ENCODE measurements around the gene AANAT. TPM values are rescaled to one million over a fixed set of nuclear protein-coding genes. Genes with fewer than 3 reads are reported as not detected.

Gene AANAT
- total RNA-seq, 2 donors from 2014 or later: not detected

DNA sequence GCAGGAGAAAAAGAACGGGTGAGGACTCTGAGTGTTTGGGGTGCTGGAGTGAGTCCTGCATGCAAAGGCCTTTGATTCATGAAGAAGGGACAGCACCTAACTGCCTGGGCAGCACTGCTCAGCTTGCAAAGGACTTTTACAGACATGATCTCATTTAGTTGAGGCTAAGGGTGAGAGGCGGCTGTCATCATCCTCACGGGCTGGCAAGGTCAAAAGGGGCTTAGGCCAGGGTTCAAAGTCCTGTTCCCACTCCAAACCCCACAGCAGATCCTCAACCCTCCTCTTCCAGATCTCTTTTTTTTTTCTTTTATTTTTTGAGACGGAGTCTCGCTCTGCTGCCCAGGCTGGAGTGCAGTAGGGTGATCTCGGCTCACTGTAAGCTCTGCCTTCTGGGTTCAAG is 29.1 kb downstream of the AANAT start:
- H3K4me1 ChIP-seq: peaks cover 0 to 85% of the 10 kb centered on the region in 2 donors
- H3K27ac ChIP-seq: peak overlapping the region in 1 of 2 donors; percentile 94

GRCh38 chr17:76497699-76497978 is 30.2 kb downstream of the AANAT start:
- H3K36me3 ChIP-seq: no peaks in the 10 kb centered on the region
- no peak for DNase-seq (ENCODE audit: low spot score)
- peak overlapping the region in 1 of 2 donors; percentile 18 for H3K4me3 ChIP-seq
- no peaks in the 10 kb centered on the region for H3K27me3 ChIP-seq
- H3K4me1 ChIP-seq: peaks cover 0 to 82% of the 10 kb centered on the region in 2 donors
- TF ChIP-seq, protein P1, sequence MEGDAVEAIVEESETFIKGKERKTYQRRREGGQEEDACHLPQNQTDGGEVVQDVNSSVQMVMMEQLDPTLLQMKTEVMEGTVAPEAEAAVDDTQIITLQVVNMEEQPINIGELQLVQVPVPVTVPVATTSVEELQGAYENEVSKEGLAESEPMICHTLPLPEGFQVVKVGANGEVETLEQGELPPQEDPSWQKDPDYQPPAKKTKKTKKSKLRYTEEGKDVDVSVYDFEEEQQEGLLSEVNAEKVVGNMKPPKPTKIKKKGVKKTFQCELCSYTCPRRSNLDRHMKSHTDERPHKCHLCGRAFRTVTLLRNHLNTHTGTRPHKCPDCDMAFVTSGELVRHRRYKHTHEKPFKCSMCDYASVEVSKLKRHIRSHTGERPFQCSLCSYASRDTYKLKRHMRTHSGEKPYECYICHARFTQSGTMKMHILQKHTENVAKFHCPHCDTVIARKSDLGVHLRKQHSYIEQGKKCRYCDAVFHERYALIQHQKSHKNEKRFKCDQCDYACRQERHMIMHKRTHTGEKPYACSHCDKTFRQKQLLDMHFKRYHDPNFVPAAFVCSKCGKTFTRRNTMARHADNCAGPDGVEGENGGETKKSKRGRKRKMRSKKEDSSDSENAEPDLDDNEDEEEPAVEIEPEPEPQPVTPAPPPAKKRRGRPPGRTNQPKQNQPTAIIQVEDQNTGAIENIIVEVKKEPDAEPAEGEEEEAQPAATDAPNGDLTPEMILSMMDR (IDR thresholded peaks at IDR 0.05): no peak
- H3K27ac ChIP-seq: peak overlapping the region; percentile 90 to 94
- H3K9me3 ChIP-seq: no peaks in the 10 kb centered on the region

More for the DNA sequence above, 29.1 kb downstream of the AANAT start:
- Histone ChIP-seq H3K27me3 (no peaks in the 10 kb centered on the region), H3K9me3 (no peaks in the 10 kb centered on the region), H3K4me3 (no peak overlapping the region), H3K36me3 (no peaks in the 10 kb centered on the region)
- no peak for DNase-seq (ENCODE audit: low spot score)
- TF ChIP-seq, protein P1 (IDR thresholded peaks at IDR 0.05): no peak

DNA sequence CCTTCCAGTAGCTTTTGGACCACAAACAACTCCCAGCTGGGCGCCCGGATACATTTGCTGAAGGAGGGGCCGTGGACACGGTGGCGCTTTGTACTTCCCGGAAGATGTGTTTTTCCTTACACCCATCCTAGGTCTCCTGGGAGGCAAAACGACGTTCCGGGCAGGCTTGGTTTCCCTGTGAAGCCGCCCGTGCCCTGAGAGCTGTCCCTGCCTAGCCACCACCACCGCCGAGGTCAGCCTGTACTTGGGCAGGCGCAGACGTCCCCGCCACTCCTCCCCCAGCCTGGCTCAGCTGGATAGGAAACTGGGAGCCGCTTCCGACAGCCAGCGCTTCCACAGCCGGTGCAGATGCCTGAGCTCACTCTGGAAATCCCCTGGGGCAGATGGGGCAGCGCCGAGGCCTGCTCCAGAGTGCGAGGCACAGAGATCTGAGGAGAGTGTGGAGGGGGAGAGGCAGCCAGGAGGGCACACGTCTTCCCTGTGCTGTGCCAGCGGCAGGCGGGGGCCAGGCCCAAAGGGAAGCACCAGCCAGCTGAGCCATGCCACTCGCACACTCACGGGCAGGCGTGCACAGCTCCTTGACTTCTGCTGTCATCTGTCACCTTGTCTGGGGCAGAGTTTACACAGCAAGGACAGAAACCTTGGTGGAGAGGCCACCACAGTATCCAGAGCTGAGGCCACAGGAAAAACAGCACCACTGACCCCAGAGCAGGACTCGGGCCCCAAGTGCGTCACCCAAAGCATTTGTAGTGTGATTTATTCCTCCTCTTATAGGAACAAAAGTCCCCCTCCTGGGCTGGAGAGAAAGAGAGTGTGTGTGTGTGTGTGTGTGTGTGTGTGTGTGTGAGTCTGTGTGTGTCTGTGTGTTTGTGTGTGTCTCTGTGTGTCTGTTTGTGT is 30.8 kb downstream of the AANAT start:
- Histone ChIP-seq H3K4me1 (peaks cover 0 to 76% of the 10 kb centered on the region in 2 donors), H3K36me3 (no peaks in the 10 kb centered on the region), H3K27ac (peak overlapping the region; percentile 90 to 94), H3K4me3 (peak overlapping the region in 1 of 2 donors; percentile 18), H3K27me3 (no peaks in the 10 kb centered on the region), H3K9me3 (no peaks in the 10 kb centered on the region)
- TF ChIP-seq, protein P1 (IDR thresholded peaks at IDR 0.05): no peak
- peak; percentile 87 for DNase-seq (ENCODE audit: low spot score)

DNA sequence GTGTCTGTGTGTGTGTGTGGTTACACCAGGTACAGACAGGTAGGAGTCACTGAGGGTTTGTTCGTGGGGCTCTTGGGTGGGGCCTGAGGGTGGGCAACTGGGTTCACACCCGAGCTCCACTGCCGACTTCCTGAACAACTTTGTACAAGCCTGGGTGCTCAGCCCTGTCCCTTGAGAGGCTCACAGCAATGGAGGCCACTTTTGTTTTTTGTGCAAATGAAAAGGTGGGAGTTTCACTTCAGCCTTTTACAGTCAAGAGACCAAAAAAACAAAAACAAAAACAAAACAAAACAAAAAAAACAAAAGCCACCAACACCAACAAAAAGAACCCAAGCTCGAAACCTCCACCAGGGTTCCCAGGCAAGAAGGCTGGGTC is 31.5 kb downstream of the AANAT start:
- Histone ChIP-seq H3K27ac (peak overlapping the region; percentile 90 to 94), H3K4me1 (peaks cover 0 to 70% of the 10 kb centered on the region in 2 donors), H3K4me3 (peak overlapping the region in 1 of 2 donors; percentile 78)

DNA sequence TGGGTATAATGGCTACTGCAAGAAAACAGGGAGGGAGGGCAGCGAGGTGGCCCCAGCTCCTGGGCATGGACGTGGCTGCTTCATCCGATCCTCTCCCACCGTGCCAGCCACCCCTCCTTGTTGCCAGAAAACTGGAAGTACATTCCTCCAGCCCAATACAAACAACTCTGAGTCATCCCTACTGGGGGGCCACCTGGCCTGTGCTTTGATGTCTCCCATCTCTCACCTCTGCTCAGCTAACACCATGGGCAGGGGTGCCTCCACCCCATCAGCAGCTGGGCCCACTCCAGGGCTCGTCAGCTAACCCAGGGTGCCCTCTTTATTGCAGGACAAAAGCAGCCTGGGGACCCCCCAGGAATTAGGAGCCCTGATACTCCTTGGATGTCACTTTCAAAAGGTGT is 31.9 kb downstream of the AANAT start:
- Histone ChIP-seq H3K27me3 (no peaks in the 10 kb centered on the region), H3K27ac (peak overlapping the region; percentile 90 to 94), H3K4me1 (peaks cover 0 to 66% of the 10 kb centered on the region in 2 donors), H3K9me3 (no peaks in the 10 kb centered on the region), H3K36me3 (no peaks in the 10 kb centered on the region), H3K4me3 (peak overlapping the region in 1 of 2 donors; percentile 78)
- TF ChIP-seq, protein P1 (IDR thresholded peaks at IDR 0.05): no peak
- no peak for DNase-seq (ENCODE audit: low spot score)

More for the DNA sequence above, 31.5 kb downstream of the AANAT start:
- no peak for DNase-seq (ENCODE audit: low spot score)
- Histone ChIP-seq H3K36me3 (no peaks in the 10 kb centered on the region), H3K27me3 (no peaks in the 10 kb centered on the region), H3K9me3 (no peaks in the 10 kb centered on the region)
- TF ChIP-seq, protein P1 (IDR thresholded peaks at IDR 0.05): no peak
